CD4-positive, alpha-beta T cell treated with Interleukin-15 for 1 hour (primary cell): ENCODE results near the gene RNF130.

Experiments
- DNase-seq: peaks from one replicate; pipeline ENCODE4 v3.0.0-alpha.2; 2020

RNF130 gene

GRCh38 chr5:179912951-179913350 lies 158.6 kb downstream of the RNF130 start:
- no peak for DNase-seq

GRCh38 chr5:179912386-179912785 lies 159.2 kb downstream of the RNF130 start:
- no peak for DNase-seq

DNA sequence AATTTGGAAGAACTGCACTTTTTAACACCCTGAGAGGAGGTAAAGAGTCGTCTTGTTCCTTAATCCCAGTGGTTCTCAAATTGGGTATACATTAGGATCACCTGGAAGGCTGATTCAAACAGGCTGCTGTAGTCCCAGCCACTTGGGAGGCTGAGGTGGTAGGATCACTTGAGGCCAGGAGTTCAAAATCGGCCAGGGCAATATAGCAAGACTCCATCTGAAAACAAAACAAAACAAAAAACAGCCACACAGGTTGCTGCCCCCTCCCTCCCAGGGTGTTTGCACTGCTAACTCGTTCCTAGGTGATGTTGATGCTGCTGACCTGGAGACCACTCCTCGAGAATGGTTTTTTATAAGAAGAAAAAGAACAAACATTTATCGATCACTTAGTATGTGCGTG lies 162.3 kb downstream of the RNF130 start:
- DNase-seq, result no peak

- no peak for DNase-seq
These were observed 163.0 kb downstream of the RNF130 start for GRCh38 chr5:179908528-179908927.

DNA sequence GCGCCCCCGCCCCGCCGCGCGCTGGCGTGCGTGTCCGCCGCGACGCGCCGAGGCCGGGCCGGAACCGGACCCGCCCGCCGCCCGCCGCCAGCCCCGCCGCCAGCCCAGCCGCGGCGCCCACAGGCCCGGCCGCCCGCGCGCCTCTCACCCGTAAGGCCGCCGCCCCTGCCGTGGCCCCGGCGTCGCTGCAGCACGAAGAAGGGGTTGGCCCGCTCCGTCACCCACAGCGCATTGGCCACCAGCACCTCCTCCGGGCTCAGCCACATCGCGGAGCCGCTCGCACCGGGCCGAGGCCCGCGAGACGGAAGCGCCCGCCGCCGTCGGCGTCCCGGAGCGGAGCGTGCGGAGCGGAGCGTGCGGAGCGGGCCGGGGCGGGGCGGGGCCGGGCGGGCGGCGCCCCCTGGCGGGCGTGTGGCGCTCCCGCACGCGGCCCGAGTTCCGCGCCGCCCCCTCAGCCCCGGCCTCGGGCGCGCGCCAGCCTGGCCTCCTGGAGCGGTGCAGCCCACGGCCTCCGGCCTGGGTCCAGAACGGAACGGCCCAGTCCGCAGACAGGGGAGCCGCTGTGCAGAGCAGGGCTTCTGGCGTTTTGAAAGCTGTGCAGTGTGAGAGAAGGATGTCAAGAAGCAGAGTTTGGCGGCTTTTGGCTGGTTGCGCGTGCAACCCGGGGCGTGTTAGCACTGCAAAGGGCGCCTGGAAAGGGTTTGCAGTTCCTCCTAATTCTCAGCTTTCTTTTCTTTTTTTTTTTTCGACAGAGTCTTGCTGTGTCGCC lies 163.8 kb downstream of the RNF130 start, which contains the start of gene TBC1D9B:
Gene TBC1D9B, minus strand, starts transcription at position 342 of the 769 bp plus-strand sequence. Its CDS starts 76 bp downstream, at position 266.
- peak; percentile 79 for DNase-seq

GRCh38 chr5:179906795-179907555 lies 164.6 kb downstream of the RNF130 start:
- DNase-seq, result no peak

- DNase-seq, result no peak
These were observed 165.2 kb downstream of the RNF130 start for GRCh38 chr5:179906294-179906794.

- no peak for DNase-seq
These were observed 166.4 kb downstream of the RNF130 start for GRCh38 chr5:179905161-179905560.
